GM12878 (cell line): Measurements from ENCODE around the gene ZNF41. TPM values are rescaled to one million over a fixed set of nuclear protein-coding genes. Genes with fewer than 3 reads are reported as not detected.

Experiments used
- ATAC-seq: fragments of 200-7000 bp; cut with Tn5 transposase; 3 replicates; pipeline ENCODE4 v1.9.1; 2020; ENCODE audit warnings: mild to moderate bottlenecking, moderate library complexity
- BruUV-seq: library from RNA; stranded (reverse); fragments of 400-500 nt; replicated peaks from 2 replicates; lab custom pipeline; 2021; lab: Mats Ljungman, UMichigan
- CTCF ChIA-PET: fragments of 300-600 bp; sonication (Branson Sonifier 250); formaldehyde crosslinking; extraction: SDS; loops from one replicate; lab custom pipeline; 2021; ENCODE audit warnings: inconsistent platforms; lab: Yijun Ruan, JAX
- POLR2A ChIA-PET: fragments of 350-600 bp; formaldehyde crosslinking; extraction: SDS; loops from one replicate; lab custom pipeline; 2021; ENCODE audit warnings: inconsistent platforms; lab: Charles Lee
- RAD21 ChIA-PET: fragments of 300-600 bp; sonication (Branson Sonifier 250); formaldehyde crosslinking; loops from one replicate; lab custom pipeline; 2023; ENCODE audit warnings: antibody characterized with exemption; ENCODE audit not compliant: unreplicated experiment; lab: Charles Lee
- SMC1A ChIA-PET: fragments of 300-600 bp; sonication (Branson Sonifier 250); formaldehyde crosslinking; loops from one replicate; lab custom pipeline; 2023; ENCODE audit not compliant: unreplicated experiment, uncharacterized antibody; lab: Charles Lee
- DNase-seq: peaks from one replicate; pipeline ENCODE4 v3.0.0-alpha.2; 2011; ENCODE audit warnings: low read depth, low spot score
- FAIRE-seq: peaks from 3 replicates; lab custom pipeline; 2011; peaks lifted over from hg19 to GRCh38; lab: Jason Lieb, UNC
- H2AFZ ChIP-seq: 2 replicates; pipeline ENCODE4 v1.6.0; 2011; ENCODE audit warnings: low read depth, low read length, control low read depth; ENCODE audit not compliant: control insufficient read depth
- H3K27ac ChIP-seq: 2 replicates; pipeline ENCODE4 v1.5.1; 2011; ENCODE audit warnings: control low read depth; ENCODE audit not compliant: control insufficient read depth, insufficient read depth
- H3K27me3 ChIP-seq, 2 experiments: replicated peaks in 1 of 2; 2 replicates each; pipeline versions ENCODE4 v1.6.0 to v1.6.1; 2011; ENCODE audit warnings: low read length in 1 of 2; ENCODE audit not compliant: control insufficient read depth in 2 of 2, insufficient read depth in 2 of 2
- H3K36me3 ChIP-seq, 2 experiments: 2 replicates each; pipeline ENCODE4 v1.5.1; 2011; ENCODE audit warnings: low read length in 1 of 2; ENCODE audit not compliant: control insufficient read depth in 2 of 2, insufficient read depth in 2 of 2
- H3K4me1 ChIP-seq: 2 replicates; pipeline ENCODE4 v1.6.1; 2011; ENCODE audit warnings: mild to moderate bottlenecking, low read length, moderate library complexity, mixed read lengths; ENCODE audit not compliant: control insufficient read depth, insufficient read depth
- H3K4me2 ChIP-seq: 2 replicates; pipeline ENCODE4 v1.6.0; 2011; ENCODE audit warnings: control low read depth; ENCODE audit not compliant: control insufficient read depth, insufficient read depth
- H3K4me3 ChIP-seq: fragments of 200-600 bp; sonication (generic); 2 replicates; pipeline ENCODE4 v1.5.1; 2016
- H3K79me2 ChIP-seq: 2 replicates; pipeline ENCODE4 v1.6.0; 2011; ENCODE audit warnings: low read length; ENCODE audit not compliant: control insufficient read depth, insufficient read depth
- H3K9ac ChIP-seq: 2 replicates; pipeline ENCODE4 v1.8.0; 2011; ENCODE audit warnings: low read length, control low read depth, mixed read lengths; ENCODE audit not compliant: control insufficient read depth, insufficient read depth
- H3K9me3 ChIP-seq: replicated peaks from 3 replicates; pipeline ENCODE4 v1.5.1; 2011; ENCODE audit warnings: mild to moderate bottlenecking, low read length; ENCODE audit not compliant: control insufficient read depth, insufficient read depth
- H4K20me1 ChIP-seq: 2 replicates; pipeline ENCODE4 v1.6.0; 2011; ENCODE audit not compliant: control insufficient read depth, insufficient read depth
- BHLHE40 ChIP-seq, 2 experiments: fragments of 450-650 bp in 1 of 2; IDR thresholded peaks; 2 replicates each; pipeline ENCODE4 v1.6.1; 2011 to 2017; ENCODE audit warnings: low read depth in 2 of 2, borderline replicate concordance in 1 of 2, improper control_type of control experiment in 1 of 2, low read length in 1 of 2, mild to moderate bottlenecking in 1 of 2
- CREM ChIP-seq: IDR thresholded peaks from 2 replicates; pipeline ENCODE4 v1.6.1; 2014; ENCODE audit warnings: antibody characterized with exemption, low read depth
- DPF2 ChIP-seq: fragments of 450-650 bp; IDR thresholded peaks from 2 replicates; pipeline ENCODE4 v1.6.1; 2017; ENCODE audit warnings: mild to moderate bottlenecking
- GATAD2B ChIP-seq: fragments of 450-650 bp; conservative IDR thresholded peaks from 2 replicates; pipeline ENCODE4 v1.6.1; 2017; ENCODE audit warnings: low read depth, mild to moderate bottlenecking, moderate library complexity
- HDAC2 ChIP-seq: fragments of 200-600 bp; sonication (generic); IDR thresholded peaks from 2 replicates; pipeline ENCODE4 v1.6.1; 2017
- IKZF2 ChIP-seq, 2 experiments: fragments of 450-650 bp; IDR thresholded peaks; 2 replicates each; pipeline ENCODE4 v1.6.1; 2017; ENCODE audit warnings: mild to moderate bottlenecking in 2 of 2, moderate library complexity in 2 of 2
- PAX5 ChIP-seq: IDR thresholded peaks from 2 replicates; pipeline ENCODE4 v1.6.1; 2011; ENCODE audit warnings: low read depth, low read length, borderline replicate concordance
- POLR2AphosphoS5 ChIP-seq: IDR thresholded peaks from 2 replicates; pipeline ENCODE4 v1.6.1; 2011; ENCODE audit warnings: mild to moderate bottlenecking, low read length, inconsistent platforms
- RAD21 ChIP-seq: IDR thresholded peaks from 2 replicates; pipeline ENCODE4 v1.6.1; 2011; ENCODE audit warnings: mild to moderate bottlenecking, low read depth, low read length, moderate library complexity; ENCODE audit not compliant: insufficient read depth
- RFX5 ChIP-seq: IDR thresholded peaks from 2 replicates; pipeline ENCODE4 v1.6.1; 2011; ENCODE audit warnings: low read depth, low read length, improper control_type of control experiment
- SMC3 ChIP-seq: IDR thresholded peaks from 2 replicates; pipeline ENCODE4 v1.6.1; 2011; ENCODE audit warnings: low read length, improper control_type of control experiment, borderline replicate concordance
- WGBS: methylation state at CpG from one replicate; pipeline ENCODE4 v1.1.6; 2016; ENCODE audit warnings: low lambda C conversion rate; ENCODE audit not compliant: insufficient replicate concordance, insufficient coverage; ENCODE audit errors: missing lambda C conversion rate; 5-methylcytosine and 5-hydroxymethylcytosine counted together
- in situ Hi-C: fragments of 300-500 bp; cut with MboI; formaldehyde crosslinking; loops from 9 replicates; pipeline ENCODE4 v1.14.3; 2018; ENCODE audit warnings: mixed read lengths
- intact Hi-C: fragments of 100-400 bp; cut with micrococcal nuclease; formaldehyde crosslinking; loops from one replicate; pipeline ENCODE4 v1.14.2; 2022; ENCODE audit not compliant: unreplicated experiment
- polyA plus RNA-seq, 11 experiments: library from polyadenylated mRNA; depleted of rRNA in 4 of 11; unstranded in 6 of 11; stranded (reverse) in 5 of 11; fragments of >200 nt; fragmentation: Nextera tagmentation in 4 of 11; fragmentation: Illumina TruSeq in 1 of 11; extraction: Ambion mirVana in 4 of 11; extraction: Trizol in 1 of 11; gene quantifications; 1 replicate in 1 of 11; 2 replicates in 10 of 11; pipeline versions ENCODE4 v1.2.1 to v1.2.3, GENCODE V29; 2011 to 2016; ENCODE audit warnings: inconsistent platforms in 2 of 11, missing spikeins in 2 of 11, low read depth in 1 of 11
- total RNA-seq, 4 experiments: library from RNA; depleted of rRNA in 3 of 4; stranded (reverse); fragments of >200 nt in 3 of 4; fragmentation: Illumina TruSeq in 1 of 4; extraction: Trizol in 1 of 4; gene quantifications; 2 replicates each; pipeline versions ENCODE4 v1.2.1 to v1.2.3, GENCODE V29; 2013 to 2021

ZNF41 gene
- total and polyA plus RNA-seq, 10 of the 15 experiments (the other 5 are each of a cell fraction or from before 2014, with no cell fraction given): 0.95 to 10.6 (median 7.5) TPM

DNA sequence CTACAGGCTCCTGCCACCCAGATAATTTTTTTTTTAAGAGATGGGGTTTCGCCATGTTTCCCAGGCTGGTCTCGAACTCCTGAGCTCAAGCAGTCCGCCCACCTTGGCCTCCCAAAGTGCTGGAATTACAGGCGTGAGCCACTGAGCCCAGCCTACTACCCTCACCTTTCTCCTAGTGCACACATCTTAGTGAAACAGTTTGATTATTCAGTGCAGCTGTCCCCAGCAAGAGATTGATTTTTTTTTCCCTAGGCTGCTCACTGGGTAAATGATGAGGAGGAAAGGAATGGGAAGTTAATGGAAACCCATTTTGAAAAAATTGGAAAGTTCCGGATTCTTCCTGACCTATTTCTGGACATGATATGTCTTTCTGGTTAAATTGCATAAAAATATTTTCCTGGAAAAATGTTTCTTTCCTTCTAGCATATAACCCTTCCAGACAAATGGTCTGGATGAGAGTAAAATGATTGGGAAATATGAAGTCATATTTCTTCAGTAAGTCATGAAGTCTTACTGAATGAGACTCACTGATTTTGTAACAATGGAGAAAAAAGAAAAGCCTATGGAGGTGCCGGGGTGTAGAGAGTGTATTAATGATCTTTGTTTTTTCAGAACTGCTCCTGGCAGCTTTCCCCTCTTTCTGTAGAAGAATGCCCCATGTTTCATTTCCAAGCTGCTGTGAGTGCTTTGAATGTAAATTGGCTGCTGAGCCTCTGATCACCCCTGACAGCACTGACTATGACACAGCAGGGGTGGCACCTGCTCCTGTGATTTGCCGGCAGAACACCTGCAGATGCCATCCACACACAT, 19.5 kb upstream of the ZNF41 start:
- Histone ChIP-seq H3K4me3 (no peak overlapping the region), H3K9ac (no peak overlapping the region), H3K27me3 (no peaks in the 10 kb centered on the region), H3K27ac (no peak overlapping the region), H3K9me3 (no peaks in the 10 kb centered on the region; the same call in 2 of the 3 replicates), H2AFZ (no peak overlapping the region), H4K20me1 (no peaks in the 10 kb centered on the region), H3K36me3 (no peaks in the 10 kb centered on the region), H3K4me2 (no peak overlapping the region), H3K79me2 (no peaks in the 10 kb centered on the region), H3K4me1 (no peaks in the 10 kb centered on the region)
- CTCF ChIA-PET: interaction anchor here (1.1 to 9.1 kb wide), 2 partner anchors 15 to 18 kb away, joined by 4 to 178 read pairs; no protein-coding TSS in a partner anchor
- TF ChIP-seq HDAC2 (no peak), CREM (no peak), PAX5 (no peak), BHLHE40 (IDR thresholded peaks at IDR 0.05; ENCODE audit: borderline replicate concordance in 1 of 2, low read depth in 2 of 2, low read length in 1 of 2) (no peak), DPF2 (no peak), SMC3 (no peak), RAD21 (no peak), IKZF2 (IDR thresholded peaks at IDR 0.05) (no peak), RFX5 (no peak), POLR2AphosphoS5 (no peak), GATAD2B (no peak)
- no peak for ATAC-seq
- WGBS: 33% methylated on average over 7 of the region's 7 CpGs
- RAD21 ChIA-PET: interaction anchor here (1.7 kb wide), 1 partner anchor 19 kb away, joined by 4 read pairs; no protein-coding TSS in a partner anchor
- in situ Hi-C loops: no loop called here
- SMC1A ChIA-PET: interaction anchor here (0.8 kb wide), 1 partner anchor 11 kb away, joined by 3 read pairs; no protein-coding TSS in a partner anchor
- BruUV-seq: no TSS peak
- intact Hi-C loops: no loop called here
- no peak for FAIRE-seq
- no peak for DNase-seq
- POLR2A ChIA-PET: interaction anchor here (0.6 to 1.0 kb wide), 2 partner anchors 17 to 265 kb away, joined by 4 to 6 read pairs; no protein-coding TSS in a partner anchor
